ENCODE data around the gene NDUFV1. TPM values are rescaled to one million over a fixed set of nuclear protein-coding genes. Genes with fewer than 3 reads are reported as not detected.

NDUFV1 gene
- total and polyA plus RNA-seq, 9 of the 15 experiments (the other 6 are each of a cell fraction or from before 2014, with no cell fraction given) = 10.8 to 423 (median 209) TPM

GRCh38 chr11:67640021-67640757, 33.5 kb downstream of the NDUFV1 start (continued):
- TF ChIP-seq NR2C2 (CRISPR knock-in tag; IDR thresholded peaks at IDR 0.05) = 0 out of 2 replicates have a peak, but pooled peaks have one; percentile 40
- no peak for TF ChIP-seq NR2C2 (tag; IDR thresholded peaks at IDR 0.05)
- TF ChIP-seq L3MBTL2 (IDR thresholded peaks at IDR 0.05) = peak; percentile 94
- peak; percentile 36; the same call in 1 of the 2 replicates for TF ChIP-seq ZBTB33 (CRISPR knock-in tag; IDR thresholded peaks at IDR 0.05)
- 0 out of 2 replicates have a peak, but pooled peaks have one; percentile 31 for TF ChIP-seq GABPB1 (CRISPR knock-in tag; IDR thresholded peaks at IDR 0.05)
- TF ChIP-seq, protein P1, sequence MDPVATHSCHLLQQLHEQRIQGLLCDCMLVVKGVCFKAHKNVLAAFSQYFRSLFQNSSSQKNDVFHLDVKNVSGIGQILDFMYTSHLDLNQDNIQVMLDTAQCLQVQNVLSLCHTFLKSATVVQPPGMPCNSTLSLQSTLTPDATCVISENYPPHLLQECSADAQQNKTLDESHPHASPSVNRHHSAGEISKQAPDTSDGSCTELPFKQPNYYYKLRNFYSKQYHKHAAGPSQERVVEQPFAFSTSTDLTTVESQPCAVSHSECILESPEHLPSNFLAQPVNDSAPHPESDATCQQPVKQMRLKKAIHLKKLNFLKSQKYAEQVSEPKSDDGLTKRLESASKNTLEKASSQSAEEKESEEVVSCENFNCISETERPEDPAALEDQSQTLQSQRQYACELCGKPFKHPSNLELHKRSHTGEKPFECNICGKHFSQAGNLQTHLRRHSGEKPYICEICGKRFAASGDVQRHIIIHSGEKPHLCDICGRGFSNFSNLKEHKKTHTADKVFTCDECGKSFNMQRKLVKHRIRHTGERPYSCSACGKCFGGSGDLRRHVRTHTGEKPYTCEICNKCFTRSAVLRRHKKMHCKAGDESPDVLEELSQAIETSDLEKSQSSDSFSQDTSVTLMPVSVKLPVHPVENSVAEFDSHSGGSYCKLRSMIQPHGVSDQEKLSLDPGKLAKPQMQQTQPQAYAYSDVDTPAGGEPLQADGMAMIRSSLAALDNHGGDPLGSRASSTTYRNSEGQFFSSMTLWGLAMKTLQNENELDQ (CRISPR knock-in tag; IDR thresholded peaks at IDR 0.05; ENCODE audit: borderline replicate concordance) = no peak
- TF ChIP-seq CREB1 (IDR thresholded peaks at IDR 0.05) = no peak
- peak; percentile 61; the same call in 1 of the 2 replicates for TF ChIP-seq CREB1 (CRISPR knock-in tag; IDR thresholded peaks at IDR 0.05)
- TF ChIP-seq TEAD4 (IDR thresholded peaks at IDR 0.05; ENCODE audit: low read length) = no peak
- TF ChIP-seq TEAD4 (CRISPR knock-in tag; IDR thresholded peaks at IDR 0.05; ENCODE audit: borderline replicate concordance) = peak; percentile 66; the same call in 1 of the 2 replicates
- no peak for TF ChIP-seq ZNF583 (CRISPR knock-in tag; IDR thresholded peaks at IDR 0.05)
- peak; percentile 78 for TF ChIP-seq SMC3 (conservative IDR thresholded peaks at IDR 0.05; ENCODE audit: insufficient read depth, low read depth, low read length)
- TF ChIP-seq DEAF1 (CRISPR knock-in tag; IDR thresholded peaks at IDR 0.05) = 0 out of 2 replicates have a peak, but pooled peaks have one; percentile 18
